ENCODE measurements around the gene WWP2. TPM values are rescaled to one million over a fixed set of nuclear protein-coding genes. Genes with fewer than 3 reads are reported as not detected.

The WWP2 gene
- 10 to 100 TPM; 26.9 to 50.9 (median 43.9) TPM for total RNA-seq

GRCh38 chr16:69761983-69762813, at the start of gene WWP2:
WWP2 (plus strand) TSS chr16:69762332; CDS start chr16:69787011, 24,679 bp downstream.
- WGBS, 2 donors = 0% methylated on average over 35 to 37 of the region's 68 CpGs
- intact Hi-C loops (cut with DNase I; ENCODE audit: low total_unique reads) = no loop called here
- peak in 1 of 2 donors; percentile 80 for TF ChIP-seq POLR2A (IDR thresholded peaks at IDR 0.05)
- TF ChIP-seq, protein P1, sequence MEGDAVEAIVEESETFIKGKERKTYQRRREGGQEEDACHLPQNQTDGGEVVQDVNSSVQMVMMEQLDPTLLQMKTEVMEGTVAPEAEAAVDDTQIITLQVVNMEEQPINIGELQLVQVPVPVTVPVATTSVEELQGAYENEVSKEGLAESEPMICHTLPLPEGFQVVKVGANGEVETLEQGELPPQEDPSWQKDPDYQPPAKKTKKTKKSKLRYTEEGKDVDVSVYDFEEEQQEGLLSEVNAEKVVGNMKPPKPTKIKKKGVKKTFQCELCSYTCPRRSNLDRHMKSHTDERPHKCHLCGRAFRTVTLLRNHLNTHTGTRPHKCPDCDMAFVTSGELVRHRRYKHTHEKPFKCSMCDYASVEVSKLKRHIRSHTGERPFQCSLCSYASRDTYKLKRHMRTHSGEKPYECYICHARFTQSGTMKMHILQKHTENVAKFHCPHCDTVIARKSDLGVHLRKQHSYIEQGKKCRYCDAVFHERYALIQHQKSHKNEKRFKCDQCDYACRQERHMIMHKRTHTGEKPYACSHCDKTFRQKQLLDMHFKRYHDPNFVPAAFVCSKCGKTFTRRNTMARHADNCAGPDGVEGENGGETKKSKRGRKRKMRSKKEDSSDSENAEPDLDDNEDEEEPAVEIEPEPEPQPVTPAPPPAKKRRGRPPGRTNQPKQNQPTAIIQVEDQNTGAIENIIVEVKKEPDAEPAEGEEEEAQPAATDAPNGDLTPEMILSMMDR (IDR thresholded peaks at IDR 0.05) = no peak
- peak within 1 kb of the TSS; percentile 95 for H3K4me3 ChIP-seq (ENCODE audit: low read depth, poor library complexity, severe bottlenecking)
- peak; percentile 63 to 93 for DNase-seq (ENCODE audit: low spot score in 2 of 2)

GRCh38 chr16:69712914-69713581, 49.1 kb upstream of the WWP2 start:
- intact Hi-C loops (cut with DNase I; ENCODE audit: low total_unique reads) = no loop called here

DNA sequence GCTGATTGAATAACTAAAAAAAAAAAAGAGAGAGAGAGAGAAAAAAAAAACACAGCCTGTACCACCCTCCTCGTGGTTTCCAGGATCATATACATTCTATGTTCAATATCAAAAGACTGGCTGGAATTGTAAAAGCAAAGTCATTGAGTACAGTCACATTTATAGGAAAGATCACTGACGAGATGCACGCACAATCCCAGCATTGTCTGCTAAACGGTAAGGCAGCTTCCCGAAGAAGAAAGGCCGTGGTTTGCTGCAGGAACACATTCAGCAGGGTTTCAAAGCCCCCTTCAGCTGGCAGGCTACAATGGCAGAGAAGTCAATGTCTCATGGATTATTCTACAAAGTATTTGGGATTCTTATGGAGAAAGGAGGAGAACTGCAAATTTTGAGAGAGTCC, 45.1 kb upstream of the WWP2 start:
- WGBS, 2 donors = 80 to 83% methylated on average over 6 of the region's 6 CpGs
- DNase-seq (ENCODE audit: low spot score in 2 of 2) = peak in 1 of 2 donors; percentile 28
- no peak overlapping the region for H3K4me3 ChIP-seq (ENCODE audit: low read depth, poor library complexity, severe bottlenecking)
- no peak for TF ChIP-seq POLR2A (IDR thresholded peaks at IDR 0.05)
- TF ChIP-seq, protein P1 (IDR thresholded peaks at IDR 0.05) = no peak
- intact Hi-C loops (cut with DNase I; ENCODE audit: low total_unique reads) = no loop called here

More at GRCh38 chr16:69712914-69713581, 49.1 kb upstream of the WWP2 start:
- H3K4me3 ChIP-seq (ENCODE audit: low read depth, poor library complexity, severe bottlenecking) = no peak overlapping the region
- WGBS, 2 donors = 78 to 86% methylated on average over 9 of the region's 9 CpGs
- no peak for TF ChIP-seq POLR2A (IDR thresholded peaks at IDR 0.05)
- TF ChIP-seq, protein P1 (IDR thresholded peaks at IDR 0.05) = no peak
- DNase-seq (ENCODE audit: low spot score in 2 of 2) = peak in 1 of 2 donors; percentile 64

DNA sequence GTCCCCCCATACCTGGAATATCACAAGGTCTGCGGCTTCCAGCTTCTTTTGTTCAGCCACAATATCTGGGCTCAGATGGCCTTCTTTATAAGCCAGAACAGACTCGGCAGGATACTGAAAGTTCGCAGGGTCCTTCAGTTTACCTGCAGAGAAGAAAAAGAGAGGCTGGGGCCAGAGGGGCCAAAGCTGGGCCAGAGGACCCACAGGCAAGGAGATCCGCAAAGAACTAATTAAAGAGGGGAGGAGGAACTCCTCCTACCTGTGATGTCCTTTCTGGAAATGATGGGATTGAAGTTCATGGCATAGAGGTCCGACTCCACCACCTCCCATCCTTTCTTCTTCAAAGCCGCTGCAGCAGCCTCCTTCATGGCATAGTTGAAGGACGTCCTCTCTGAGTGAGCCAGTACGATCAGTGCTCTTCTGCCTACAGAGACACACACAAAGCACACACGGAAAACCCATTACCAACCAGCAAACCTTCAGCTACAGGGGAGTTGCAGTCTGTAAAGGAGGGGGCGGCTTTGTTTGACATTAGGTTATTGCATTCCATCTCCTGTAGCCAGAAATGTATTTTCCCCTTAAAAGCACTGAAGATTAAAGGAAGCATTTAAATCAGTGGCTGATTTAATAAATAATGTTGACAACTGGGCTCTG, 43.9 kb upstream of the WWP2 start:
- whole genome bisulfite sequencing, 2 donors = 89% methylated on average over 10 of the region's 10 CpGs
- peak in 1 of 2 donors; percentile 43 for DNase-seq (ENCODE audit: low spot score in 2 of 2)
- intact Hi-C loops (cut with DNase I; ENCODE audit: low total_unique reads) = no loop called here
- TF ChIP-seq, protein P1 (IDR thresholded peaks at IDR 0.05) = no peak
- TF ChIP-seq POLR2A (IDR thresholded peaks at IDR 0.05) = no peak
- H3K4me3 ChIP-seq (ENCODE audit: low read depth, poor library complexity, severe bottlenecking) = no peak overlapping the region

GRCh38 chr16:69720822-69721430, 41.2 kb upstream of the WWP2 start:
- H3K4me3 ChIP-seq (ENCODE audit: low read depth, poor library complexity, severe bottlenecking) = no peak overlapping the region
- no peak for TF ChIP-seq POLR2A (IDR thresholded peaks at IDR 0.05)
- TF ChIP-seq, protein P1 (IDR thresholded peaks at IDR 0.05) = no peak
- WGBS, 2 donors = 91% methylated on average over 10 of the region's 10 CpGs
- intact Hi-C loops (cut with DNase I; ENCODE audit: low total_unique reads) = no loop called here
- DNase-seq (ENCODE audit: low spot score in 2 of 2) = peak in 1 of 2 donors; percentile 57
